ENCODE measurements around the gene SPTSSB. TPM values are rescaled to one million over a fixed set of nuclear protein-coding genes. Genes with fewer than 3 reads are reported as not detected.

SPTSSB gene
- total and polyA plus RNA-seq, 7 donors: 0.03 to 1.2 (median 0.12) TPM; not detected in 3

DNA sequence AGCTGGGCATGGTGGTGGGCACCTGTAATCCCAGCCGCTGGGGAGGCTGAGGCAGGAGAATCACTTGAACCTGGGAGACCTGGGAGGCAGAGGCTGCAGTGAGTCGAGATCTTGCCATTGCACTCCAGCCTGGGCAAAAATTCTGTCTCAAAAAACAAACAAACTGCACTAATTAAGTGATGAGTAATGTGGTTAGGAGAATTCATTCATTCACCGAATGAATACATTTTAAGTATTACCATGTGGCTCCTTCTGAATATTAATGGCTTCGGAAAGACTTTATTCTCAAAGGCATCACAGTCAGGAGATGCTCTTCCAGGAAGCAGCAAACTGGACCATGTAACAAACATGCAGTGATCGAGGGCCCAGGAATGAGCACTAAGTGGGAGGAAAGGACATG, 23.6 kb downstream of the SPTSSB start:
- Histone ChIP-seq H3K27me3 (ENCODE audit: insufficient read depth in 3 of 3, low read length in 2 of 3) (no peaks in the 10 kb centered on the region), H3K9me3 (no peaks in the 10 kb centered on the region), H3K36me3 (ENCODE audit: insufficient read depth in 1 of 2, low read depth in 1 of 2) (no peaks in the 10 kb centered on the region), H3K4me3 (no peak overlapping the region), H3K4me1 (no peaks in the 10 kb centered on the region), H3K27ac (no peak overlapping the region)
- TF ChIP-seq, protein P1, sequence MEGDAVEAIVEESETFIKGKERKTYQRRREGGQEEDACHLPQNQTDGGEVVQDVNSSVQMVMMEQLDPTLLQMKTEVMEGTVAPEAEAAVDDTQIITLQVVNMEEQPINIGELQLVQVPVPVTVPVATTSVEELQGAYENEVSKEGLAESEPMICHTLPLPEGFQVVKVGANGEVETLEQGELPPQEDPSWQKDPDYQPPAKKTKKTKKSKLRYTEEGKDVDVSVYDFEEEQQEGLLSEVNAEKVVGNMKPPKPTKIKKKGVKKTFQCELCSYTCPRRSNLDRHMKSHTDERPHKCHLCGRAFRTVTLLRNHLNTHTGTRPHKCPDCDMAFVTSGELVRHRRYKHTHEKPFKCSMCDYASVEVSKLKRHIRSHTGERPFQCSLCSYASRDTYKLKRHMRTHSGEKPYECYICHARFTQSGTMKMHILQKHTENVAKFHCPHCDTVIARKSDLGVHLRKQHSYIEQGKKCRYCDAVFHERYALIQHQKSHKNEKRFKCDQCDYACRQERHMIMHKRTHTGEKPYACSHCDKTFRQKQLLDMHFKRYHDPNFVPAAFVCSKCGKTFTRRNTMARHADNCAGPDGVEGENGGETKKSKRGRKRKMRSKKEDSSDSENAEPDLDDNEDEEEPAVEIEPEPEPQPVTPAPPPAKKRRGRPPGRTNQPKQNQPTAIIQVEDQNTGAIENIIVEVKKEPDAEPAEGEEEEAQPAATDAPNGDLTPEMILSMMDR (IDR thresholded peaks at IDR 0.05): no peak
- 91% methylated on average over 5 of the region's 5 CpGs for WGBS, 3 donors
- no peak for ATAC-seq
- DNase-seq: no peak
- intact Hi-C loops (cut with DNase I): no loop called here

DNA sequence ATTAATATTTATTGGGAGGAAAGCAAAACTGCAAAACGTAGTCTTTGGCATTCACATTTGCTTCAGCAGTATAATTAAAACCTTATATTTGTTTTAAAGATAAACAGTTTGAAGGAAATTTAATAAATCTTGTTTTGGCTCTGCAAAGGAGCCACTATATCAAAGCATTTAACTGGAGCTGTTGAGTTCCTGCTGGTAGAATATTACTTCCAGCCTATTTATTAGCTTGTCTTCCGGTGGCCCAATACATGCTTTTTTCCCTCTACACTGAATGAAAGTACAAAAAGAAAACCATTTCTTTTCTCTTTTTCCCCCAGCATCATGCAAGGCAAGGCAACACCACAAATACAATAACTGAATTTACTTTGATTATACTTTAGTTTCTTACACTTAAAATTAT, 26.3 kb downstream of the SPTSSB start:
- TF ChIP-seq, protein P1 (IDR thresholded peaks at IDR 0.05): no peak
- Histone ChIP-seq H3K4me1 (no peaks in the 10 kb centered on the region), H3K27me3 (ENCODE audit: insufficient read depth in 3 of 3, low read length in 2 of 3) (no peaks in the 10 kb centered on the region), H3K4me3 (no peak overlapping the region), H3K27ac (no peak overlapping the region), H3K36me3 (ENCODE audit: insufficient read depth in 1 of 2, low read depth in 1 of 2) (no peaks in the 10 kb centered on the region), H3K9me3 (no peaks in the 10 kb centered on the region)
- no peak for DNase-seq
- intact Hi-C loops (cut with DNase I): no loop called here
- 29 to 48% (median 47%) methylated on average over 2 of the region's 2 CpGs for WGBS, 3 donors
- no peak for ATAC-seq

DNA sequence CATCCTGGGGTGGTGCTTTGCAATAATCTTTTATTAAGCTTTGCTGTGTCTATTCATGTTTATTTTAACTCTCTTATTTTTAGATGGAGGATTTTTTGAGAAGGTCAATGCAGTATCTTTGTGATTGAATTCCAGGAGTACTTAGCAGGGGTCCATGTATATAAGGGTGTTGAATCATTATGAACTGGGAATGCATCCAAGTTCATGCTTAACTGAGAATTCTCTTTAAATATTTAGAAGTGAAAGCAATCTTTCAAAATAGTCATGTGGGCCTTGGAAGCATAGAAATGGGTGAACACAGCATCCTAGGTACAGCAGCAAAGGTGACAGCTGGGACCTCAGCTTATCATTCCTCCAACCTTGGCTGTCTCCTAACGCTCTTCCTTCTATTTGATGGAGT, 27.3 kb downstream of the SPTSSB start:
- ATAC-seq: no peak
- Histone ChIP-seq H3K27me3 (ENCODE audit: insufficient read depth in 3 of 3, low read length in 2 of 3) (no peaks in the 10 kb centered on the region), H3K27ac (no peak overlapping the region), H3K4me1 (no peaks in the 10 kb centered on the region), H3K9me3 (no peaks in the 10 kb centered on the region), H3K4me3 (no peak overlapping the region), H3K36me3 (ENCODE audit: insufficient read depth in 1 of 2, low read depth in 1 of 2) (no peaks in the 10 kb centered on the region)
- intact Hi-C loops (cut with DNase I): no loop called here
- TF ChIP-seq, protein P1 (IDR thresholded peaks at IDR 0.05): no peak
- no peak for DNase-seq
- WGBS, 3 donors: 81 to 93% (median 87%) methylated on average over 1 of the region's 1 CpG

DNA sequence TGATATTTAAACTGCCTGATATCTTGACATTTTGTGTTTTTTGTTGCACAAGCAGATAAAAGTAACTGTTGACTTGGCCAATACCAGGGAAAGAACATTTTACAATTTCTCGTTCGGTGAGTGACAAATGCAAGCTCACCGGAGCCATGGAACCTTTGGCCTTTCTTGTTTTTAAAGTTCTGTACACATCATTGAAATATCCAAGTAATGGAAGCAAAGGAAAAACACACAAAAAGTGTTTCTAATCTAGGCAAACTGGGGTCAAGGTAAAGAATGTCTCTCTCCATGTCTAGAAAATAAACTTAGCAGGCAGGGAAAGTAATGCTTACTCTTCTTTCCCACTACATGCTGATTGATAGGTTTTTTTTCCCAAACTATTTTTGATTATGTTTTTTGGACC, 27.8 kb downstream of the SPTSSB start:
- WGBS, 3 donors: 81 to 89% (median 84%) methylated on average over 3 of the region's 3 CpGs
- no peak for DNase-seq

DNA sequence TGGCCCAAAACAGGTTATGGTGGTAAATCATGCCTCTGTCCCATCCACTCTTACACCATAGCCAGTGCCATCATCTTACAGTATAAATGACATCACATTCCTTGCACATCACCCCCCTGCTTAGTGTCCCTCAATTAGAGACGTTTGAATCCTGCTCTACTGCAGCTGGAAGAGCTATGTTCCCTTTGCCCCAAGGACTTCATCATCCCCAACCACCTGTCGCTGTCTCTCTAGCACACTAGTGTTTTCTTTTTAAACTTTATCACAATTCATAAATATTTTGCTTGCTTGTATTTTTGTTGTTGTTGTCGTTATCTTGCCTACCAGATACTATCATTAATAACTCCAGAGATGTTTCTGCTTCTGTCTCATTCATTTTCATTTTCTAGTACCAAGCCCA, 28.7 kb downstream of the SPTSSB start:
- DNase-seq (no peak), ATAC-seq (no peak)
- Histone ChIP-seq H3K4me1 (no peaks in the 10 kb centered on the region), H3K4me3 (no peak overlapping the region), H3K27ac (no peak overlapping the region), H3K36me3 (ENCODE audit: insufficient read depth in 1 of 2, low read depth in 1 of 2) (no peaks in the 10 kb centered on the region), H3K27me3 (ENCODE audit: insufficient read depth in 3 of 3, low read length in 2 of 3) (no peaks in the 10 kb centered on the region), H3K9me3 (no peaks in the 10 kb centered on the region)
- TF ChIP-seq, protein P1 (IDR thresholded peaks at IDR 0.05): no peak
- intact Hi-C loops (cut with DNase I): no loop called here
- WGBS, 3 donors: 58 to 67% (median 65%) methylated on average over 3 of the region's 3 CpGs

More for the DNA sequence above, 27.8 kb downstream of the SPTSSB start:
- TF ChIP-seq, protein P1 (IDR thresholded peaks at IDR 0.05): no peak
- H3K4me3 ChIP-seq: no peak overlapping the region
- H3K27me3 ChIP-seq (ENCODE audit: insufficient read depth in 3 of 3, low read length in 2 of 3): no peaks in the 10 kb centered on the region
- H3K27ac ChIP-seq: no peak overlapping the region
- no peak for ATAC-seq
- H3K9me3 ChIP-seq: no peaks in the 10 kb centered on the region
- H3K36me3 ChIP-seq (ENCODE audit: insufficient read depth in 1 of 2, low read depth in 1 of 2): no peaks in the 10 kb centered on the region
- intact Hi-C loops (cut with DNase I): no loop called here
- H3K4me1 ChIP-seq: no peaks in the 10 kb centered on the region
